Endothelial cell of umbilical vein (primary cell): ENCODE measurements around the gene TJP1. TPM values are rescaled to one million over a fixed set of nuclear protein-coding genes. Genes with fewer than 3 reads are reported as not detected.

Experiments used
- BruUV-seq: library from RNA; stranded (reverse); fragments of 400-500 nt; replicated peaks from 2 replicates; lab custom pipeline; 2021; lab: Mats Ljungman, UMichigan
- CTCF ChIA-PET: fragments of 300-600, 350-600 bp; sonication (Branson Sonifier 250); formaldehyde crosslinking; loops from one replicate; lab custom pipeline; 2021; ENCODE audit warnings: antibody characterized with exemption, inconsistent platforms; lab: Charles Lee
- POLR2A ChIA-PET: fragments of 300-600, 350-600 bp; sonication (Branson Sonifier 250); formaldehyde crosslinking; loops from one replicate; lab custom pipeline; 2021; ENCODE audit warnings: antibody characterized with exemption, inconsistent platforms; lab: Charles Lee
- DNase-seq: peaks from one replicate; pipeline ENCODE4 v3.0.0-alpha.2; 2011; ENCODE audit warnings: low read depth, low spot score
- FAIRE-seq: peaks from 2 replicates; lab custom pipeline; 2011; peaks lifted over from hg19 to GRCh38; lab: Jason Lieb, UNC
- H2AFZ ChIP-seq: 2 replicates; pipeline ENCODE4 v1.6.0; 2012; ENCODE audit warnings: low read depth, low read length, control low read depth, inconsistent platforms
- H3K27ac ChIP-seq: 2 replicates; pipeline ENCODE4 v1.5.1; 2011; ENCODE audit warnings: low read depth, mild to moderate bottlenecking, control low read depth, low read length, moderate library complexity; ENCODE audit not compliant: insufficient read depth
- H3K27me3 ChIP-seq, 2 experiments: 2 replicates each; pipeline versions ENCODE4 v1.6.0 to v1.6.1; 2011; ENCODE audit warnings: low read length in 2 of 2, mixed read lengths in 1 of 2; ENCODE audit not compliant: control insufficient read depth in 2 of 2, insufficient read depth in 2 of 2
- H3K36me3 ChIP-seq, 2 experiments: 2 replicates in 1 of 2; 3 replicates in 1 of 2; pipeline ENCODE4 v1.5.1; 2011; ENCODE audit warnings: low read length in 2 of 2, mild to moderate bottlenecking in 1 of 2, moderate library complexity in 1 of 2; ENCODE audit not compliant: control insufficient read depth in 2 of 2, insufficient read depth in 2 of 2; ENCODE audit errors: extremely low read depth in 1 of 2
- H3K4me1 ChIP-seq: 3 replicates; pipeline ENCODE4 v1.5.1; 2011; ENCODE audit warnings: mild to moderate bottlenecking, low read length; ENCODE audit not compliant: control insufficient read depth, insufficient read depth; ENCODE audit errors: extremely low read depth
- H3K4me2 ChIP-seq: 2 replicates; pipeline ENCODE4 v1.6.1; 2011; ENCODE audit warnings: low read length, control low read depth, mixed read lengths; ENCODE audit not compliant: insufficient read depth
- H3K4me3 ChIP-seq, 3 experiments: fragments of 200-600 bp in 1 of 3; sonication (generic), shearing (Covaris generic) in 1 of 3; replicated peaks in 1 of 3; 2 replicates each; pipeline ENCODE4 v1.5.1; 2011 to 2016; ENCODE audit warnings: control low read depth in 3 of 3, low read length in 3 of 3, mild to moderate bottlenecking in 2 of 3, inconsistent platforms in 1 of 3, low read depth in 1 of 3, moderate library complexity in 1 of 3; ENCODE audit not compliant: insufficient read depth in 1 of 3
- H3K79me2 ChIP-seq: 2 replicates; pipeline ENCODE4 v1.6.0; 2012; ENCODE audit warnings: low read length, inconsistent platforms; ENCODE audit not compliant: control insufficient read depth, insufficient read depth
- H3K9ac ChIP-seq: replicated peaks from 2 replicates; pipeline ENCODE3; 2011; ENCODE audit warnings: low read length, control low read depth; ENCODE audit not compliant: insufficient read depth; ENCODE audit errors: extremely low read depth
- H3K9me1 ChIP-seq: replicated peaks from 3 replicates; pipeline ENCODE4 v1.6.0; 2011; ENCODE audit warnings: mild to moderate bottlenecking, low read length; ENCODE audit not compliant: control insufficient read depth, insufficient read depth; ENCODE audit errors: extremely low read depth
- H3K9me3 ChIP-seq: replicated peaks from 2 replicates; pipeline ENCODE4 v1.5.1; 2012; ENCODE audit warnings: low read length, inconsistent platforms; ENCODE audit not compliant: control insufficient read depth, insufficient read depth
- H4K20me1 ChIP-seq: replicated peaks from 2 replicates; pipeline ENCODE3; 2011; ENCODE audit warnings: mild to moderate bottlenecking, low read length; ENCODE audit not compliant: control insufficient read depth, insufficient read depth; ENCODE audit errors: extremely low read depth
- EZH2 ChIP-seq: IDR thresholded peaks from 2 replicates; pipeline ENCODE4 v1.6.1; 2012; ENCODE audit warnings: borderline replicate concordance, low read depth, mild to moderate bottlenecking, moderate library complexity, low read length, inconsistent platforms; ENCODE audit not compliant: severe bottlenecking
- GATA2 ChIP-seq: IDR thresholded peaks from 2 replicates; pipeline ENCODE4 v1.7.0; 2011; ENCODE audit warnings: low read depth, mild to moderate bottlenecking, moderate library complexity, mixed read lengths, low read length; ENCODE audit not compliant: insufficient read length, insufficient read depth
- POLR2A ChIP-seq: IDR thresholded peaks from 2 replicates; pipeline ENCODE4 v1.6.1; 2012; ENCODE audit warnings: low read depth, mild to moderate bottlenecking, control low read depth, low read length
- dilution Hi-C: fragments of 300-500 bp; cut with MboI; formaldehyde crosslinking; loops from one replicate; pipeline ENCODE4 v1.15.0; 2019; ENCODE audit warnings: low sequenced_read_pairs; ENCODE audit not compliant: extremely low pct_ligation_motif_present
- intact Hi-C: fragments of 100-400 bp; cut with micrococcal nuclease; formaldehyde crosslinking; loops from one replicate; pipeline ENCODE4 v1.10.0; 2022
- polyA plus RNA-seq, 4 experiments: library from polyadenylated mRNA; depleted of rRNA in 3 of 4; stranded (reverse) in 3 of 4; unstranded in 1 of 4; fragments of >200 nt; gene quantifications; 2 replicates each; pipeline versions ENCODE4 v1.2.1 to v1.2.3, GENCODE V29; 2011 to 2012; ENCODE audit warnings: missing spikeins in 1 of 4
- total RNA-seq: library from RNA; stranded (reverse); gene quantifications from 2 replicates; pipeline ENCODE4 v1.2.3, GENCODE V29; 2021

The TJP1 gene
- total and polyA plus RNA-seq, 2 donors (not counting 3 experiments of a cell fraction or from before 2014, with no cell fraction given) = 45.6 to 128 TPM

GRCh38 chr15:29838352-29839010, 16.2 kb upstream of the TJP1 start:
- ChIA-PET POLR2A (no interaction called here), CTCF (interaction anchor here (0.6 kb wide), 1 partner anchor 56 kb away, joined by 3 read pairs; no protein-coding TSS in a partner anchor)
- Histone ChIP-seq H3K27me3 (no peaks in the 10 kb centered on the region), H3K9me3 (no peaks in the 10 kb centered on the region), H4K20me1 (no peaks in the 10 kb centered on the region), H3K4me3 (no peak overlapping the region), H3K36me3 (no peaks in the 10 kb centered on the region), H3K79me2 (no peaks in the 10 kb centered on the region), H3K4me2 (no peak overlapping the region), H3K9me1 (no peaks in the 10 kb centered on the region), H3K27ac (no peak overlapping the region), H2AFZ (no peak overlapping the region), H3K9ac (no peak overlapping the region), H3K4me1 (peaks cover 5% of the 10 kb centered on the region)
- DNase-seq (no peak), FAIRE-seq (no peak)
- TF ChIP-seq POLR2A = no peak
- intact Hi-C loops (no loop called here), dilution Hi-C loops (no loop called here)
- no TSS peak for BruUV-seq

- Histone ChIP-seq H3K79me2 (no peaks in the 10 kb centered on the region), H3K27ac (no peak overlapping the region), H3K4me3 (no peak overlapping the region), H3K9me3 (no peaks in the 10 kb centered on the region), H3K9ac (no peak overlapping the region), H3K36me3 (no peaks in the 10 kb centered on the region), H2AFZ (peak overlapping the region; percentile 42), H3K4me2 (peak overlapping the region; percentile 4), H3K9me1 (no peaks in the 10 kb centered on the region), H3K27me3 (no peaks in the 10 kb centered on the region), H3K4me1 (peaks cover 5% of the 10 kb centered on the region), H4K20me1 (no peaks in the 10 kb centered on the region)
- dilution Hi-C loops = no loop called here
- no peak for TF ChIP-seq EZH2
- no peak for TF ChIP-seq POLR2A
- no peak for TF ChIP-seq GATA2
- peak; percentile 46 for DNase-seq
- intact Hi-C loops = no loop called here
- CTCF ChIA-PET = interaction anchor here (0.7 to 2.4 kb wide), 9 partner anchors 10 to 91 kb away, joined by 3 to 17 read pairs (median 5); no protein-coding TSS in a partner anchor
- no TSS peak for BruUV-seq
- peak; percentile 64 for FAIRE-seq
- POLR2A ChIA-PET = interaction anchor here (0.6 to 1.1 kb wide), 3 partner anchors 11 to 145 kb away, joined by 3 to 8 read pairs (median 4); partner anchors contain the start of gene TJP1
These were observed 13.0 kb upstream of the TJP1 start for GRCh38 chr15:29835301-29835700.
